Measurements from ENCODE around the gene FOXE3.

- no peak for TF ChIP-seq CTCF (IDR thresholded peaks at IDR 0.05; ENCODE audit: control extremely low read depth in 1 of 3, insufficient read depth in 1 of 3, low read depth in 1 of 3, low read length in 3 of 3)
- no peak for TF ChIP-seq CEBPB (IDR thresholded peaks at IDR 0.05; ENCODE audit: low read depth, low read length)
- TF ChIP-seq USF2 (IDR thresholded peaks at IDR 0.05; ENCODE audit: low read length), result no peak
- no peak for TF ChIP-seq ASH2L (IDR thresholded peaks at IDR 0.05; ENCODE audit: low read length)
Observed at GRCh38 chr1:47371016-47371517, 45.0 kb upstream of the FOXE3 start.

Measured in H1 (cell line).